ENCODE data around the gene AGTPBP1. TPM values are rescaled to one million over a fixed set of nuclear protein-coding genes. Genes with fewer than 3 reads are reported as not detected.
A peak's percentile ranks its signal among the peaks of the same experiment; 100 is the strongest.
"Not testable (repeated sequence)": the region's sequence is repeated elsewhere in the genome, so short reads cannot be mapped to it uniquely, and the experiment has no call there.

AGTPBP1 gene
- total RNA-seq = 18.1 TPM

- peak; percentile 94 for DNase-seq (ENCODE audit: low spot score)
These were observed at the start of gene AGTPBP1 for GRCh38 chr9:85741875-85742596. Gene AGTPBP1, minus strand, starts transcription at chr9:85741954. Its CDS starts 29,421 bp downstream, at chr9:85712533.

GRCh38 chr9:85786116-85786515 lies 44.4 kb upstream of the AGTPBP1 start:
- DNase-seq (ENCODE audit: low spot score) = not testable (repeated sequence)

- DNase-seq (ENCODE audit: low spot score) = not testable (repeated sequence)
These were observed 32.1 kb upstream of the AGTPBP1 start for GRCh38 chr9:85773844-85774243.

GRCh38 chr9:85761802-85762201 lies 20.0 kb upstream of the AGTPBP1 start:
- DNase-seq (ENCODE audit: low spot score) = not testable (repeated sequence)

GRCh38 chr9:85757716-85758115 lies 16.0 kb upstream of the AGTPBP1 start:
- DNase-seq (ENCODE audit: low spot score) = not testable (repeated sequence)

- not testable (repeated sequence) for DNase-seq (ENCODE audit: low spot score)
These were observed 14.5 kb upstream of the AGTPBP1 start for GRCh38 chr9:85756216-85756615.

GRCh38 chr9:85746309-85746708 lies 4.6 kb upstream of the AGTPBP1 start:
- DNase-seq (ENCODE audit: low spot score) = no peak

GRCh38 chr9:85745203-85745602 lies 3.4 kb upstream of the AGTPBP1 start:
- DNase-seq (ENCODE audit: low spot score) = no peak

- DNase-seq (ENCODE audit: low spot score) = no peak
These were observed 2.7 kb upstream of the AGTPBP1 start for GRCh38 chr9:85744480-85744879.

- no peak for DNase-seq (ENCODE audit: low spot score)
These were observed 1.7 kb upstream of the AGTPBP1 start for GRCh38 chr9:85743275-85744128.

GRCh38 chr9:85742597-85742936 lies 813 bp upstream of the AGTPBP1 start:
- no peak for DNase-seq (ENCODE audit: low spot score)

- peak; percentile 46 for DNase-seq (ENCODE audit: low spot score)
These were observed 469 bp downstream of the AGTPBP1 start for GRCh38 chr9:85741095-85741874.

GRCh38 chr9:85740787-85741094 lies 1.0 kb downstream of the AGTPBP1 start:
- DNase-seq (ENCODE audit: low spot score) = no peak

- no peak for DNase-seq (ENCODE audit: low spot score)
These were observed 3.2 kb downstream of the AGTPBP1 start for GRCh38 chr9:85738509-85738908.

- no peak for DNase-seq (ENCODE audit: low spot score)
These were observed 4.1 kb downstream of the AGTPBP1 start for GRCh38 chr9:85737671-85738070.

- DNase-seq (ENCODE audit: low spot score) = no peak
These were observed 10.7 kb downstream of the AGTPBP1 start for GRCh38 chr9:85730916-85731630.

GRCh38 chr9:85729882-85730281 lies 11.9 kb downstream of the AGTPBP1 start:
- DNase-seq (ENCODE audit: low spot score) = no peak

- DNase-seq (ENCODE audit: low spot score) = no peak
These were observed 14.3 kb downstream of the AGTPBP1 start for GRCh38 chr9:85727500-85727899.

- DNase-seq (ENCODE audit: low spot score) = no peak
These were observed 15.0 kb downstream of the AGTPBP1 start for GRCh38 chr9:85726737-85727136.

- no peak for DNase-seq (ENCODE audit: low spot score)
These were observed 18.5 kb downstream of the AGTPBP1 start for GRCh38 chr9:85723215-85723614.

- not testable (repeated sequence) for DNase-seq (ENCODE audit: low spot score)
These were observed 22.3 kb downstream of the AGTPBP1 start for GRCh38 chr9:85719411-85719810.

- DNase-seq (ENCODE audit: low spot score) = not testable (repeated sequence)
These were observed 23.9 kb downstream of the AGTPBP1 start for GRCh38 chr9:85717818-85718217.
